NCI-H2171 treated with DMSO at 0.1 percent for 48 hours (cell line): ENCODE measurements around the gene BUB1B.

Experiments
- DNase-seq: peaks from one replicate; lab custom pipeline; 2025; lab: John Stamatoyannopoulos, UW

BUB1B gene

GRCh38 chr15:40255033-40255432, 94.2 kb downstream of the BUB1B start:
- DNase-seq: peak; percentile 14

GRCh38 chr15:40256638-40257235, 95.9 kb downstream of the BUB1B start:
- no peak for DNase-seq

GRCh38 chr15:40257656-40258450, 97.0 kb downstream of the BUB1B start:
- no peak for DNase-seq

GRCh38 chr15:40258544-40258943, 97.7 kb downstream of the BUB1B start:
- no peak for DNase-seq

GRCh38 chr15:40259021-40259420, 98.2 kb downstream of the BUB1B start:
- peak; percentile 55 for DNase-seq

GRCh38 chr15:40263024-40263754, 102.3 kb downstream of the BUB1B start:
- no peak for DNase-seq

GRCh38 chr15:40264321-40265153, 103.7 kb downstream of the BUB1B start:
- DNase-seq: peak; percentile 22

- peak; percentile 23 for DNase-seq
Observed at GRCh38 chr15:40265355-40265754, 104.5 kb downstream of the BUB1B start.

GRCh38 chr15:40265875-40266274, 105.0 kb downstream of the BUB1B start:
- DNase-seq: no peak

GRCh38 chr15:40266828-40267304, 106.0 kb downstream of the BUB1B start:
- DNase-seq: no peak

GRCh38 chr15:40267670-40268069, 106.8 kb downstream of the BUB1B start:
- no peak for DNase-seq

GRCh38 chr15:40269604-40270003, 108.7 kb downstream of the BUB1B start:
- no peak for DNase-seq

- DNase-seq: no peak
Observed at GRCh38 chr15:40270246-40270995, 109.6 kb downstream of the BUB1B start.
